HUES64 (cell line): ENCODE results near the gene PRR19.

ENCODE experiments used
- H3K27ac ChIP-seq: 2 replicates; pipeline ENCODE4 v1.7.0; 2013; ENCODE audit warnings: low read depth, low read length, inconsistent platforms
- H3K27me3 ChIP-seq: 2 replicates; pipeline ENCODE4 v1.6.1; 2013; ENCODE audit warnings: mild to moderate bottlenecking, low read length; ENCODE audit not compliant: insufficient read depth
- H3K36me3 ChIP-seq: 2 replicates; pipeline ENCODE4 v1.6.1; 2013; ENCODE audit warnings: mild to moderate bottlenecking, low read length; ENCODE audit not compliant: insufficient read depth
- H3K4me1 ChIP-seq: 2 replicates; pipeline ENCODE4 v1.6.1; 2013; ENCODE audit warnings: mild to moderate bottlenecking, low read length, moderate library complexity; ENCODE audit not compliant: insufficient read depth
- H3K4me3 ChIP-seq: 2 replicates; pipeline ENCODE4 v1.5.1; 2013; ENCODE audit warnings: mild to moderate bottlenecking, low read length, moderate library complexity
- H3K9ac ChIP-seq: 2 replicates; pipeline ENCODE4 v1.6.1; 2013; ENCODE audit warnings: mild to moderate bottlenecking, low read depth, low read length
- H3K9me3 ChIP-seq: 2 replicates; pipeline ENCODE4 v1.6.1; 2013; ENCODE audit warnings: low read depth, low read length; ENCODE audit not compliant: insufficient read depth
- WGBS: fragments of 150-250, 120-280 bp; methylation state at CpG from one replicate; pipeline ENCODE4 v1.1.7; 2013; ENCODE audit warnings: missing lambda C conversion rate; 5-methylcytosine and 5-hydroxymethylcytosine counted together

The PRR19 gene

DNA sequence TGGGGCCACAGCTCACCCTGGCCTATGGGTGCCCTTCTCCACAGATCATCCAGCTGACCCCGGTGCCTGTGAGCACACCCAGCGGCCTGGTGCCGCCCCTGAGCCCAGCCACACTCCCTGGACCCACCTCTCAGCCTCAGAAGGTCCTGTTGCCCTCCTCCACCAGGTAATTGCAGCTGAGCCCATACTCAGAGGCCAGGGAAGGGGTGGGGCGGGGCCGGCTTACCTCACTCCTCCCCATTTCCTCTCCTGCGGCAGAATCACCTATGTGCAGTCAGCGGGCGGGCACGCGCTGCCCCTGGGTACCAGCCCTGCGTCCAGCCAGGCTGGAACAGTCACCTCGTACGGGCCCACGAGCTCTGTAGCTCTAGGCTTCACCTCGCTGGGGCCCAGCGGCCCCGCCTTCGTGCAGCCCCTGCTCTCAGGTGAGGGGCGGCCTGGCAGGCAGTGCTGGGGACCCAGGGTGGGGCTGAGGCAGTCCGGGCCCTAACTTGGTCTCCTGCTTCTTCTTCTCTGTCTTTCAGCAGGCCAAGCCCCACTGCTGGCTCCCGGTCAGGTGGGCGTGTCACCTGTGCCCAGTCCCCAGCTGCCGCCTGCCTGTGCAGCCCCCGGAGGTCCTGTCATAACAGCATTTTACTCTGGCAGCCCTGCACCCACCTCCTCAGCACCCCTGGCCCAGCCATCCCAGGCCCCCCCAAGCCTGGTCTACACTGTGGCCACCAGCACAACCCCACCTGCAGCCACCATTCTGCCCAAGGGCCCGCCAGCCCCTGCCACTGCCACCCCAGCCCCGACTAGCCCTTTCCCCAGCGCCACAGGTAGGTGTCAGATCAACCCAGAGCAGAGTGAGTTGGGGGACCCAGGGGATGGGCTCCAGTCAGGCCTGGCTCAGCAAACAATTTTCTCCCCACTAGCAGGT is 9.6 kb upstream of the PRR19 start:
- H3K27me3 ChIP-seq, result no peaks in the 10 kb centered on the region
- no peaks in the 10 kb centered on the region for H3K9me3 ChIP-seq
- WGBS, result 94% methylated on average over 27 of the region's 27 CpGs
- no peak overlapping the region for H3K27ac ChIP-seq
- peaks cover 80% of the 10 kb centered on the region for H3K36me3 ChIP-seq
- H3K4me3 ChIP-seq, result no peak overlapping the region
- no peak overlapping the region for H3K9ac ChIP-seq
- no peaks in the 10 kb centered on the region for H3K4me1 ChIP-seq

DNA sequence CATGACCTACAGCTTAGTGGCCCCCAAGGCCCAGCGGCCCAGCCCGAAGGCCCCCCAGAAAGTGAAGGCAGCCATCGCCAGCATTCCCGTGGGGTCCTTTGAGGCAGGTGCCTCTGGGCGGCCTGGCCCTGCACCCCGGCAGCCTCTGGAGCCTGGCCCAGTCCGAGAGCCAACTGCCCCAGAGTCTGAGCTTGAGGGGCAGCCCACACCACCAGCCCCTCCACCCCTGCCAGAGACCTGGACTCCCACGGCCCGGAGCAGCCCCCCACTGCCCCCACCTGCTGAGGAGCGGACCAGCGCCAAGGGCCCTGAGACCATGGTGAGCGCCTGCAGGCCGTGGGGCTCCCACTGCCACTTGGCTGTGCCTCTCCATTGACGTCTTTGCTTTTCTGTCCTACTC is 9.0 kb upstream of the PRR19 start:
- Histone ChIP-seq H3K9ac (no peak overlapping the region), H3K27ac (no peak overlapping the region), H3K9me3 (no peaks in the 10 kb centered on the region), H3K4me3 (no peak overlapping the region), H3K4me1 (no peaks in the 10 kb centered on the region), H3K27me3 (no peaks in the 10 kb centered on the region), H3K36me3 (peaks cover 74% of the 10 kb centered on the region)
- 92% methylated on average over 14 of the region's 14 CpGs for WGBS

- Histone ChIP-seq H3K36me3 (peaks cover 70% of the 10 kb centered on the region), H3K27ac (no peak overlapping the region), H3K27me3 (no peaks in the 10 kb centered on the region), H3K9ac (no peak overlapping the region), H3K9me3 (no peaks in the 10 kb centered on the region), H3K4me1 (no peaks in the 10 kb centered on the region), H3K4me3 (no peak overlapping the region)
- 89% methylated on average over 17 of the region's 17 CpGs for WGBS
These were observed 8.4 kb upstream of the PRR19 start for GRCh38 chr19:42293540-42293939.

DNA sequence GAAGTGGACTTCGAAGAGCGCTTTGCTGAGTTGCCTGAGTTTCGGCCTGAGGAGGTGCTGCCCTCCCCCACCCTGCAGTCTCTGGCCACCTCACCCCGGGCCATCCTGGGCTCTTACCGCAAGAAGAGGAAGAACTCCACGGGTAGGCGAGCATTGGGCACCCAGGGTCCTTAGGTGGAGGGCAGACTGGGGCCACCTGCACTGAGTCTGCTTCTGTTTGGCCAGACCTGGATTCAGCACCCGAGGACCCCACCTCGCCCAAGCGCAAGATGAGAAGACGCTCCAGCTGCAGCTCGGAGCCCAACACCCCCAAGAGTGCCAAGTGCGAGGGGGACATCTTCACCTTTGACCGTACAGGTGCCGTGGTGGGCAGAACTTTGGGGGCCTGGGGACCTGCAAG is 8.0 kb upstream of the PRR19 start:
- H3K9me3 ChIP-seq, result no peaks in the 10 kb centered on the region
- WGBS, result 94% methylated on average over 15 of the region's 15 CpGs
- no peaks in the 10 kb centered on the region for H3K4me1 ChIP-seq
- H3K4me3 ChIP-seq, result no peak overlapping the region
- H3K36me3 ChIP-seq, result peaks cover 67% of the 10 kb centered on the region
- H3K9ac ChIP-seq, result no peak overlapping the region
- no peaks in the 10 kb centered on the region for H3K27me3 ChIP-seq
- H3K27ac ChIP-seq, result no peak overlapping the region

- Histone ChIP-seq H3K9me3 (no peaks in the 10 kb centered on the region), H3K9ac (no peak overlapping the region), H3K27ac (no peak overlapping the region), H3K27me3 (no peaks in the 10 kb centered on the region), H3K4me3 (no peak overlapping the region), H3K4me1 (no peaks in the 10 kb centered on the region), H3K36me3 (peaks cover 61% of the 10 kb centered on the region)
- 90% methylated on average over 24 of the region's 24 CpGs for WGBS
These were observed 7.3 kb upstream of the PRR19 start for GRCh38 chr19:42294471-42295137.

GRCh38 chr19:42295342-42295741 is 6.6 kb upstream of the PRR19 start:
- H3K27ac ChIP-seq, result peak overlapping the region; percentile 5; the same call in 1 of the 2 replicates
- H3K4me1 ChIP-seq, result no peaks in the 10 kb centered on the region
- no peaks in the 10 kb centered on the region for H3K27me3 ChIP-seq
- peaks cover 60% of the 10 kb centered on the region for H3K36me3 ChIP-seq
- no peak overlapping the region for H3K9ac ChIP-seq
- 87% methylated on average over 5 of the region's 5 CpGs for WGBS
- H3K4me3 ChIP-seq, result no peak overlapping the region
- no peaks in the 10 kb centered on the region for H3K9me3 ChIP-seq

GRCh38 chr19:42295831-42296525 is 6.0 kb upstream of the PRR19 start:
- WGBS, result 80% methylated on average over 6 of the region's 6 CpGs
- Histone ChIP-seq H3K9ac (no peak overlapping the region), H3K27ac (peak overlapping the region; percentile 5; the same call in 1 of the 2 replicates), H3K36me3 (peaks cover 54% of the 10 kb centered on the region), H3K4me1 (no peaks in the 10 kb centered on the region), H3K27me3 (no peaks in the 10 kb centered on the region), H3K9me3 (no peaks in the 10 kb centered on the region), H3K4me3 (no peak overlapping the region)

DNA sequence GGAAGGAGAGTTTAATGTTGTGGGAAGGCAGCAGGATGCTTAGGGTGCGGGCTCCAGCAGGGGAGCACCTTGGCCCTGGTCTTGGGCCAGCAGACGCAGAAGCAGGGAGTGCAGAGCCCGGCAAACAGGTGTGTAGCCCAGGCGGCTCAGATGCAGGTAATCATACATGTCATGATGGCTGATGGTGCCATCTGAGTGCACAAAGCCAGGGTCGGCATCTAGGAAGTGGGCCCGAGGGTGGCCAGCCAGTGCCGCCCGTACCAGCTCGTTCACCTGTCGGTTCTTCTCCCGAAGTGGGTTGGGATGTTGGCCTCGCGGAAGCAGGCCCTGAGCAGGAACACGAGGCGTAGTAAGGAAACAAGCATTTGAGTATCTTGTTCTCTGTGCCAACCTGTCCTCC is 4.9 kb upstream of the PRR19 start:
- 94% methylated on average over 15 of the region's 15 CpGs for WGBS
- H3K9ac ChIP-seq, result no peak overlapping the region
- H3K27me3 ChIP-seq, result no peaks in the 10 kb centered on the region
- H3K4me3 ChIP-seq, result no peak overlapping the region
- H3K36me3 ChIP-seq, result peaks cover 43% of the 10 kb centered on the region
- H3K4me1 ChIP-seq, result 0 out of 2 replicates have a peak, but pooled peaks cover 4% of the 10 kb centered on the region
- no peaks in the 10 kb centered on the region for H3K9me3 ChIP-seq
- H3K27ac ChIP-seq, result no peak overlapping the region

DNA sequence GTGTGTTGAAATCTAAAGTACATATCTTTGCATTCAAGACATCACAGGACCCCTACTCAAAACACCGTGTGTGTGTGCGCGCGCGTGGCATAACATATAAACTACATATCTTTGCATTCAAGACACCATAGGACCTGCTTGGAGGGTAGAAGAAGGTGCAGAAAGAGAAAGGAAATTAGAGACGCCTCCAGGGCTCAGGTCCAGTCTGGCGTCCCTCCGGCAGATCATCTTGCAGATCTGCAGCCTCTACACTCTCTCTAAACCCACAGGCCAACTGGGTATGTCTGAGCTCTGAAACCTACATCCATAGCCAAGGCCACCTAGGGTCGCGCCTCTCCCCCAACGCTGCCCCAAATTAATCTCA is 1.2 kb downstream of the PRR19 start:
- WGBS, result 74% methylated on average over 6 of the region's 11 CpGs
- no peaks in the 10 kb centered on the region for H3K9me3 ChIP-seq
- H3K4me3 ChIP-seq, result peak overlapping the region; percentile 81
- H3K9ac ChIP-seq, result peak overlapping the region; percentile 82
- no peaks in the 10 kb centered on the region for H3K27me3 ChIP-seq
- H3K36me3 ChIP-seq, result peaks cover 10% of the 10 kb centered on the region
- peaks cover 11% of the 10 kb centered on the region; the same call in 1 of the 2 replicates for H3K4me1 ChIP-seq
- H3K27ac ChIP-seq, result peak overlapping the region; percentile 84; the same call in 1 of the 2 replicates

DNA sequence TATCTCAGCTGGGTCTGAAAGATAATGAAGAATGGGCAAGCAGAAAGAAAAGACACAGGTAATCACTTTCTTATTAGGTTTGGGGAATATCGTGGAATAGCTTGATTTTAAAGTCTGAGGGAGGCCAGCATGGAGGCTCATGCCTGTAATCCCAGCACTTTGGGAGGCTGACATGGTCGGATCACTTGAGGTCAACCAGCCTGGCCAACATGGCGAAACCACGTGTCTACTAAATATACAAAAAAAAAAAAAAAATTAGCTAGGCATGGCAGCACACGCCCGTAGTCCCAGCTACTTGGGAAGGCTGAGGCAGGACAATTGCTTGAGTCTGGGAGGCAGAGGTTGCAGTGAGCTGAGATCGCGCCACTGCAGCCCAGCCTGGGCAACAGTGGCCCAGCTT is 1.9 kb downstream of the PRR19 start:
- Histone ChIP-seq H3K9ac (no peak overlapping the region), H3K36me3 (peaks cover 7% of the 10 kb centered on the region), H3K9me3 (no peaks in the 10 kb centered on the region), H3K4me3 (no peak overlapping the region), H3K4me1 (peaks cover 11% of the 10 kb centered on the region; the same call in 1 of the 2 replicates), H3K27ac (no peak overlapping the region), H3K27me3 (no peaks in the 10 kb centered on the region)
- WGBS, result 91% methylated on average over 8 of the region's 8 CpGs

DNA sequence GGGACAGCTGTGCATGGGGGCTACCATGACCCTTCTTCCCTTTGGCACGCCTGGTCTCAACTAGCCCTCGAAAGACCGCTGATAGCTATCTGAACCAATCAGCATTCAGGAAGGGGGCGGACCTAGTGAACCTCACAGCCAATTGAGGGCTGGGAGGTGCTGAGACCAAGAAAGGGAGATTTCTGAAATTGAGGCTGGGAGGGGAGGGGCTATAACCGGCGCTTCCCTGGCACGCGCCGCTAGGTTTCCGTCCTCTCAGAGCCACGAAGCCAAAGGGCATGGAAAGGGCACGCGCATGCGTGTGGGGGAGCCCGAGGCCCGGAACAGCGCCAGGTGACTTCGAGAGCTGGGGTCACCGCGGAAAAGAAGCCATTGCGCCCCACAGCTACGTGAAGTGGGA is 4.7 kb downstream of the PRR19 start:
- Histone ChIP-seq H3K9me3 (no peaks in the 10 kb centered on the region), H3K4me1 (peaks cover 7% of the 10 kb centered on the region; the same call in 1 of the 2 replicates), H3K27ac (no peak overlapping the region), H3K9ac (no peak overlapping the region), H3K36me3 (no peaks in the 10 kb centered on the region), H3K27me3 (no peaks in the 10 kb centered on the region), H3K4me3 (no peak overlapping the region)
- WGBS, result 91% methylated on average over 22 of the region's 22 CpGs
